GM12878 (cell line): ENCODE measurements around the gene ARHGAP21. TPM values are rescaled to one million over a fixed set of nuclear protein-coding genes. Genes with fewer than 3 reads are reported as not detected.

Source experiments
- ATAC-seq: fragments of 200-7000 bp; cut with Tn5 transposase; 3 replicates; pipeline ENCODE4 v1.9.1; 2020; ENCODE audit warnings: mild to moderate bottlenecking, moderate library complexity
- BruUV-seq: library from RNA; stranded (reverse); fragments of 400-500 nt; replicated peaks from 2 replicates; lab custom pipeline; 2021; lab: Mats Ljungman, UMichigan
- CTCF ChIA-PET: fragments of 300-600 bp; sonication (Branson Sonifier 250); formaldehyde crosslinking; extraction: SDS; loops from one replicate; lab custom pipeline; 2021; ENCODE audit warnings: inconsistent platforms; lab: Yijun Ruan, JAX
- POLR2A ChIA-PET: fragments of 350-600 bp; formaldehyde crosslinking; extraction: SDS; loops from one replicate; lab custom pipeline; 2021; ENCODE audit warnings: inconsistent platforms; lab: Charles Lee
- RAD21 ChIA-PET: fragments of 300-600 bp; sonication (Branson Sonifier 250); formaldehyde crosslinking; loops from one replicate; lab custom pipeline; 2023; ENCODE audit warnings: antibody characterized with exemption; ENCODE audit not compliant: unreplicated experiment; lab: Charles Lee
- SMC1A ChIA-PET: fragments of 300-600 bp; sonication (Branson Sonifier 250); formaldehyde crosslinking; loops from one replicate; lab custom pipeline; 2023; ENCODE audit not compliant: unreplicated experiment, uncharacterized antibody; lab: Charles Lee
- DNase-seq: peaks from one replicate; pipeline ENCODE4 v3.0.0-alpha.2; 2011; ENCODE audit warnings: low read depth, low spot score
- FAIRE-seq: peaks from 3 replicates; lab custom pipeline; 2011; peaks lifted over from hg19 to GRCh38; lab: Jason Lieb, UNC
- H2AFZ ChIP-seq: 2 replicates; pipeline ENCODE4 v1.6.0; 2011; ENCODE audit warnings: low read depth, low read length, control low read depth; ENCODE audit not compliant: control insufficient read depth
- H3K27ac ChIP-seq: 2 replicates; pipeline ENCODE4 v1.5.1; 2011; ENCODE audit warnings: control low read depth; ENCODE audit not compliant: control insufficient read depth, insufficient read depth
- H3K27me3 ChIP-seq, 2 experiments: replicated peaks in 1 of 2; 2 replicates each; pipeline versions ENCODE4 v1.6.0 to v1.6.1; 2011; ENCODE audit warnings: low read length in 1 of 2; ENCODE audit not compliant: control insufficient read depth in 2 of 2, insufficient read depth in 2 of 2
- H3K36me3 ChIP-seq, 2 experiments: 2 replicates each; pipeline ENCODE4 v1.5.1; 2011; ENCODE audit warnings: low read length in 1 of 2; ENCODE audit not compliant: control insufficient read depth in 2 of 2, insufficient read depth in 2 of 2
- H3K4me1 ChIP-seq: 2 replicates; pipeline ENCODE4 v1.6.1; 2011; ENCODE audit warnings: mild to moderate bottlenecking, low read length, moderate library complexity, mixed read lengths; ENCODE audit not compliant: control insufficient read depth, insufficient read depth
- H3K4me2 ChIP-seq: 2 replicates; pipeline ENCODE4 v1.6.0; 2011; ENCODE audit warnings: control low read depth; ENCODE audit not compliant: control insufficient read depth, insufficient read depth
- H3K4me3 ChIP-seq: fragments of 200-600 bp; sonication (generic); 2 replicates; pipeline ENCODE4 v1.5.1; 2016
- H3K79me2 ChIP-seq: 2 replicates; pipeline ENCODE4 v1.6.0; 2011; ENCODE audit warnings: low read length; ENCODE audit not compliant: control insufficient read depth, insufficient read depth
- H3K9ac ChIP-seq: 2 replicates; pipeline ENCODE4 v1.8.0; 2011; ENCODE audit warnings: low read length, control low read depth, mixed read lengths; ENCODE audit not compliant: control insufficient read depth, insufficient read depth
- H3K9me3 ChIP-seq: replicated peaks from 3 replicates; pipeline ENCODE4 v1.5.1; 2011; ENCODE audit warnings: mild to moderate bottlenecking, low read length; ENCODE audit not compliant: control insufficient read depth, insufficient read depth
- H4K20me1 ChIP-seq: 2 replicates; pipeline ENCODE4 v1.6.0; 2011; ENCODE audit not compliant: control insufficient read depth, insufficient read depth
- ETV6 ChIP-seq, 2 experiments: fragments of 450-650 bp in 1 of 2; IDR thresholded peaks in 1 of 2; conservative IDR thresholded peaks in 1 of 2; 2 replicates each; pipeline ENCODE4 v1.6.1; 2014; ENCODE audit warnings: antibody characterized with exemption in 1 of 2, borderline replicate concordance in 1 of 2, low read depth in 1 of 2, mild to moderate bottlenecking in 1 of 2, moderate library complexity in 1 of 2
- HCFC1 ChIP-seq: fragments of 150-350 bp; IDR thresholded peaks from 2 replicates; pipeline ENCODE4 v1.6.1; 2014; ENCODE audit warnings: low read length
- MTA3 ChIP-seq: IDR thresholded peaks from 2 replicates; pipeline ENCODE4 v1.6.1; 2012; ENCODE audit warnings: low read length, inconsistent platforms, borderline replicate concordance
- NFIC ChIP-seq: IDR thresholded peaks from 2 replicates; pipeline ENCODE4 v1.6.1; 2012; ENCODE audit warnings: low read depth, mild to moderate bottlenecking, inconsistent platforms, low read length, moderate library complexity
- NRF1 ChIP-seq: conservative IDR thresholded peaks from 2 replicates; pipeline ENCODE4 v1.6.1; 2011; ENCODE audit warnings: mild to moderate bottlenecking, low read depth, low read length, improper control_type of control experiment
- RAD51 ChIP-seq: fragments of 450-650 bp; IDR thresholded peaks from 2 replicates; pipeline ENCODE4 v1.6.1; 2016; ENCODE audit warnings: moderate library complexity, mild to moderate bottlenecking, inconsistent platforms
- STAT3 ChIP-seq: IDR thresholded peaks from 2 replicates; pipeline ENCODE4 v1.6.1; 2011; ENCODE audit warnings: low read depth, low read length, improper control_type of control experiment
- ZNF384 ChIP-seq: IDR thresholded peaks from 2 replicates; pipeline ENCODE4 v1.6.1; 2012; ENCODE audit warnings: low read depth, mild to moderate bottlenecking, low read length, improper control_type of control experiment, borderline replicate concordance
- ZSCAN29 ChIP-seq: fragments of 450-650 bp; IDR thresholded peaks from 2 replicates; pipeline ENCODE4 v1.6.1; 2017; ENCODE audit warnings: mild to moderate bottlenecking, moderate library complexity
- WGBS: methylation state at CpG from one replicate; pipeline ENCODE4 v1.1.6; 2016; ENCODE audit warnings: low lambda C conversion rate; ENCODE audit not compliant: insufficient replicate concordance, insufficient coverage; ENCODE audit errors: missing lambda C conversion rate; 5-methylcytosine and 5-hydroxymethylcytosine counted together
- in situ Hi-C: fragments of 300-500 bp; cut with MboI; formaldehyde crosslinking; loops from 9 replicates; pipeline ENCODE4 v1.14.3; 2018; ENCODE audit warnings: mixed read lengths
- intact Hi-C: fragments of 100-400 bp; cut with micrococcal nuclease; formaldehyde crosslinking; loops from one replicate; pipeline ENCODE4 v1.14.2; 2022; ENCODE audit not compliant: unreplicated experiment
- polyA plus RNA-seq, 11 experiments: library from polyadenylated mRNA; depleted of rRNA in 4 of 11; unstranded in 6 of 11; stranded (reverse) in 5 of 11; fragments of >200 nt; fragmentation: Nextera tagmentation in 4 of 11; fragmentation: Illumina TruSeq in 1 of 11; extraction: Ambion mirVana in 4 of 11; extraction: Trizol in 1 of 11; gene quantifications; 1 replicate in 1 of 11; 2 replicates in 10 of 11; pipeline versions ENCODE4 v1.2.1 to v1.2.3, GENCODE V29; 2011 to 2016; ENCODE audit warnings: inconsistent platforms in 2 of 11, missing spikeins in 2 of 11, low read depth in 1 of 11
- total RNA-seq, 4 experiments: library from RNA; depleted of rRNA in 3 of 4; stranded (reverse); fragments of >200 nt in 3 of 4; fragmentation: Illumina TruSeq in 1 of 4; extraction: Trizol in 1 of 4; gene quantifications; 2 replicates each; pipeline versions ENCODE4 v1.2.1 to v1.2.3, GENCODE V29; 2013 to 2021
- TF ChIP-seq, protein P1 (sequence below): fragments of 450-650 bp; IDR thresholded peaks from 2 replicates; pipeline ENCODE4 v1.6.1; 2016; ENCODE audit warnings: mild to moderate bottlenecking

Gene ARHGAP21
- total and polyA plus RNA-seq, 10 of the 15 experiments (the other 5 are each of a cell fraction or from before 2014, with no cell fraction given), result 11.7 to 103 (median 37.6) TPM

DNA sequence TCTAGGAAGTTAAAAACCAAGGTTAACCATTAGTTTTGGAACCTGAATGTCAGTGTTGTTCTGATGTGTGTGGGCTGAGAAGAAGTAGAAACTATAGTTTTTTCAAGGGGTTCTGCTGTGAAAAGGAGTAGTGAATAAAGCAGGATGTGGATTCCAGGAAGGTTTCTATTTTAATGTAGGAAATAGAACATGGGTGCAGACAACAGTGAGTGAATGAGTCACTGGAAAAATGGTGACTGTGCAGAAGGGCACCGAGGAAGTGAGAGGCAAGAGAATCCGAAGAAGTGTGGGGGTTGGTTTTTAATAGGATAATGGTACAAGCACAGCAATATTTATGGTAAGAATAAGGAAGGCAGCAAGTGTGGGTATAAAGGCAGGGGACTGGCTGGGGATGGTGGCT is 120.4 kb downstream of the ARHGAP21 start:
- RAD21 ChIA-PET, result no interaction called here
- intact Hi-C loops, result no loop called here
- Histone ChIP-seq H3K4me1 (no peaks in the 10 kb centered on the region), H3K79me2 (no peaks in the 10 kb centered on the region), H3K4me3 (no peak overlapping the region), H3K4me2 (no peak overlapping the region), H3K9ac (no peak overlapping the region), H3K27me3 (no peaks in the 10 kb centered on the region), H3K27ac (no peak overlapping the region), H3K9me3 (no peaks in the 10 kb centered on the region), H3K36me3 (peaks cover 2% of the 10 kb centered on the region in 2 experiments; a peak in 2 of 4 replicates), H2AFZ (no peak overlapping the region), H4K20me1 (no peaks in the 10 kb centered on the region)
- DNase-seq, result no peak
- in situ Hi-C loops, result no loop called here
- SMC1A ChIA-PET, result no interaction called here
- FAIRE-seq, result no peak
- WGBS, result 51% methylated on average over 2 of the region's 2 CpGs
- no TSS peak for BruUV-seq
- CTCF ChIA-PET, result interaction anchor here (6.7 kb wide), 1 partner anchor 14 kb away, joined by 56 read pairs; no protein-coding TSS in a partner anchor
- POLR2A ChIA-PET, result no interaction called here
- no peak for ATAC-seq
- TF ChIP-seq MTA3 (no peak), STAT3 (no peak), NFIC (no peak), ZSCAN29 (no peak), RAD51 (no peak), ZNF384 (no peak), NRF1 (no peak), ETV6 (conservative IDR thresholded peaks at IDR 0.05 in 1 of 2, IDR thresholded peaks at IDR 0.05 in 1 of 2; ENCODE audit: borderline replicate concordance in 1 of 2, low read depth in 1 of 2) (no peak), HCFC1 (no peak)
- TF ChIP-seq, protein P1, sequence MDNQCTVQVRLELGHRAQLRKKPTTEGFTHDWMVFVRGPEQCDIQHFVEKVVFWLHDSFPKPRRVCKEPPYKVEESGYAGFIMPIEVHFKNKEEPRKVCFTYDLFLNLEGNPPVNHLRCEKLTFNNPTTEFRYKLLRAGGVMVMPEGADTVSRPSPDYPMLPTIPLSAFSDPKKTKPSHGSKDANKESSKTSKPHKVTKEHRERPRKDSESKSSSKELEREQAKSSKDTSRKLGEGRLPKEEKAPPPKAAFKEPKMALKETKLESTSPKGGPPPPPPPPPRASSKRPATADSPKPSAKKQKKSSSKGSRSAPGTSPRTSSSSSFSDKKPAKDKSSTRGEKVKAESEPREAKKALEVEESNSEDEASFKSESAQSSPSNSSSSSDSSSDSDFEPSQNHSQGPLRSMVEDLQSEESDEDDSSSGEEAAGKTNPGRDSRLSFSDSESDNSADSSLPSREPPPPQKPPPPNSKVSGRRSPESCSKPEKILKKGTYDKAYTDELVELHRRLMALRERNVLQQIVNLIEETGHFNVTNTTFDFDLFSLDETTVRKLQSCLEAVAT, result no peak
